ENCODE results near the gene RDH8. TPM values are rescaled to one million over a fixed set of nuclear protein-coding genes. Genes with fewer than 3 reads are reported as not detected.
"Not testable (repeated sequence)": the region's sequence is repeated elsewhere in the genome, so short reads cannot be mapped to it uniquely, and the experiment has no call there.

The RDH8 gene
- total RNA-seq, 1 experiment from 2014 or later = not detected

DNA sequence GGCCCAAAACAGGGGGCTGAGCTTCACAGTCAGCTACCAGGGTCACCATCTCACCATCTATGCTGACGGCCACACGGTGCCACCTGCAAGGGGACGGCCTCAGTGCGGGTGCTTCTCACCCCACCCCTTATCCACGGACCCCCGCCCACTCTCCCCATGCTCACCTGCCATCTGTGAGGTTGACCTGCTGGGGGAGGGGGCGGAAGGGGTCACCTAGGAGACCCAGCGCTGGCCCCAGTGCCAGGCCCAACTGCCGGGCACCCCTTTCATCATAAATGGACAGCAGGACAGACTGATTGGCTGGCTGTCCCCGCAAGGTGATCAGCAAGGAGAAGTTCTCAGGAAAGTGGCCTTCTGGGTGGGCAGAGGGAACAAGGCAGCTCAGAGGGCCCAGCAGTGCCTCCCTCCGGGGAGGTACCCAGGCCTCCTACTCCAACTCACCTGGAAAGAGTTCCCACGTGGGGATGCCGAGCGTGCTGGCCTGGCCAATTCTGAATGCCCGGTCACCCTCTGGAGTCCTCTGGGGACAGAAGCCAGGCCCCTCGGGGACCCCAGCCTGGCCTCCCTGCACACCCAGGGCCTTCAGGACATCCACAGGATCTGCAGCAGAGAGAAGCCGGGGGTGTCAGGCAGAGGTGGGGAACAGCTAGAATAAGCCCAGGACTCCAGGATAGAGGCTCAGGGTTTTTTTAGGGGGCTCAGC is 7.5 kb upstream of the RDH8 start:
- DNase-seq (ENCODE audit: low read depth) = no peak

- peak; percentile 49 for DNase-seq (ENCODE audit: low read depth)
Measured at GRCh38 chr19:10006335-10006708, 7.0 kb upstream of the RDH8 start.

- no peak for DNase-seq (ENCODE audit: low read depth)
Measured at GRCh38 chr19:10006752-10007323, 6.4 kb upstream of the RDH8 start.

DNA sequence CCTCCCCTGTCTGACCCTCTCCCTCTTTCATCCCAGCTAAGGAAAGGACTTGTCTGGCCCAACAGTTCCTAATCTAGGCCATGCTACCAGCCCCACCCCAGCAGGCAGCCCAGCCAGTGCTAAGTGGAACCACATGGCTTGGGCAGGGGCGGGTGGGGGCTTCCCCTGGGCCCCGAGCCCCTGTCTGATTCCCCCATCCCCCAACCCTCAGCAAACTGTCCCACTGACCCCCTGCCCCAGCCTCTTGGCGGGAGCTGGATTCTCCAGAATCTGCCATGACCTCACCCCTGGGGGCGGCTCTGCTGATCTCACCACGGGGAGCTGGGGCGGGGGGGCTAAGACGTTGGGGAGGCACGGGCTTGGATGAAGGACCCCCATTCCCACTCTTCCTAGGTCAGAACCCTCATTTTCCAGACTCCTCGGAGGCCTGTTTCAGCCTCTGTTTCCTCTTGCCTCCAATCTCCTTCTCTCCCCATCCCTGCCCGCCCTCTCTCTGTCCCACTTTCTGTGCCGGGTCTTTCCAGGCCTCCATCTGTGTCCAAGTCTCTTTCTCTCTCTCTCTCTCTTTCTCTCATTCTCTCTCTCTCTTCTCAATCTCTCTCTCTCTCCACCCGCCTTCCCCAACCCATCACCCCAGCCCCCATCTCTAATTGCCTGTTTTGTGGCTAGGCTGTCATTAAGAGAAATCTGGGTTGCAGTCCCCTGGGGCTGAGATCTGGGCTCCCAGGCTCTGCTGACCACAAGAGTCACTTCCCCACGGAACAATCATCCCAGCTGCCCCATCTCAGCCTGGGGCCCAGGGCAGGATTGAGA is 5.7 kb upstream of the RDH8 start:
- peak; percentile 67 for DNase-seq (ENCODE audit: low read depth)

DNA sequence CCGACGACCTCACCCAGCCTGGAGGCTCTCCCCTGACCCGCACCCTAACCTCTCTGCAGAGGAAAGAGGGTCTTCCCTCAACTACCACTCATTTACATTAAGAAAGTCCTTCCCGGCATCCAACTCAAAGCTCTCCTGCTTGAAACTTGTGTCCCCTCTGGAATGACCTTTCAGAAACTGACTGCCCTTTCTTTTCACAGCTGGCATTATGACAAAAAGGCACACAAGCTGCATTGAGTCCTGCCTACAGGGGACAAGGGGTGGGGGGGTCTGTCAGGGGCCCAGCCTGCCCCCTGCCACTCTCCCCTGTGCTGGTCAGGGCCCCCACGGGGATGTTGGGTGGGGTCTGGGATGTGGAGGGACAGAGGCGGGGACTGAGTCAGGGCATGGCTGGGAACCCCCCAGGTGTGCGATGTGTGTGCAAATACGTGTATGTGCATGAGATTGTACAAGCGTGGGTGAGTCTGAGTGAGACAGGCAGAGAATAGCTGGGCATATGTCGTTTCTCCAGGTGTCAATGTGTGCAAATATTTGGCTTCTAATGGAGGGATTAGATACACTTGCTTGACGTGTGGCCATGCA is 5.0 kb upstream of the RDH8 start:
- no peak for DNase-seq (ENCODE audit: low read depth)

- DNase-seq (ENCODE audit: low read depth) = no peak
Measured at GRCh38 chr19:10009714-10010224, 3.5 kb upstream of the RDH8 start.

DNA sequence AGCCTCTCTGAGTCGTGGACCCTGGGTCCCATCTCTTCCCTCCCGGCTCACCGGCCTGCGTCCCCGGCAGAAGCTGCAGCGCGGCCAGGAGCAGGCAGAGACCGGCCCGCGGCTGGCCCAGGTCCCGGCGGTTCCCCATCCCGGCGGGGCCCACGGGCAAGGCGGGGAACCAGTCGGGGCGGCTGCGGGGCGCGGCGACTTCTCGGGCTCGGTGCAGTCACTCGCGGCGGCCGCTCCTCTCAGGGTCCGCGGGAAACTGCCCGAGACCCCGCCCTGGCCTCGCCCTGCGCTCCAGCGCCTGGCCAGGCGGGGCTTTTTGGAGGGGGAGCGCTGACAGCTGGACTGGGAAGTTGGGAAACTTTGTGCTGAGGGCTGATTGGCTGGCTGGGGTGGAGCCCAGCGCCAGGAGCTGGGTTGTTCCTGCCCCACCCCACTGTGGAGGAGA is 3.0 kb upstream of the RDH8 start, which contains the start of gene COL5A3:
Gene COL5A3 (minus strand): TSS at position 258 of the 445 bp plus-strand sequence. CDS start 119 bp downstream, at position 139.
- DNase-seq (ENCODE audit: low read depth) = no peak

GRCh38 chr19:10010939-10011338 is 2.3 kb upstream of the RDH8 start:
- no peak for DNase-seq (ENCODE audit: low read depth)

DNA sequence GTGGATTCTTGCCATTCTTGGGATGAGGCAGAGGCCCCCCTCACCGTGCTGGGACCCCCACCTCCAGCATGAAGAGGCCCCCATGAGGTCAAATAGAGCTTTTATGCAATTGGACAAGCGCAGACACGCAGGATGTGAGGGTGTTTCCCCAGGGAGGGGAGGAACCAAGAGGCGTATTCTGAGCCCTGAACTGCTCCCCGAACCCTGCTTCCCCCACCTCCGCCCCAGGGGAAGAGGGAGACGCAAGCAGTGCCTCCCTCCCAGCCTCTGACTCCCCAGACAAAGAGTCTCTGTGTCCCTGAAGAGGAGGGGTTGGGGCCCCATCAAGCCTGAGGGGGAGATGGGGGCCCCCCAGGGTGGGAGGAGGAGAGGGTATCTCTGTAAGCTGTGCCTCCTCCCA is 1.3 kb upstream of the RDH8 start:
- DNase-seq (ENCODE audit: low read depth) = no peak

GRCh38 chr19:10013834-10014618 is 743 bp downstream of the RDH8 start:
- DNase-seq (ENCODE audit: low read depth) = no peak

GRCh38 chr19:10018263-10018662 is 5.0 kb downstream of the RDH8 start:
- peak; percentile 52 for DNase-seq (ENCODE audit: low read depth)

GRCh38 chr19:10018786-10019185 is 5.5 kb downstream of the RDH8 start:
- DNase-seq (ENCODE audit: low read depth) = no peak

GRCh38 chr19:10019246-10019645 is 6.0 kb downstream of the RDH8 start:
- DNase-seq (ENCODE audit: low read depth) = no peak

GRCh38 chr19:10020851-10021250 is 7.6 kb downstream of the RDH8 start:
- no peak for DNase-seq (ENCODE audit: low read depth)

DNA sequence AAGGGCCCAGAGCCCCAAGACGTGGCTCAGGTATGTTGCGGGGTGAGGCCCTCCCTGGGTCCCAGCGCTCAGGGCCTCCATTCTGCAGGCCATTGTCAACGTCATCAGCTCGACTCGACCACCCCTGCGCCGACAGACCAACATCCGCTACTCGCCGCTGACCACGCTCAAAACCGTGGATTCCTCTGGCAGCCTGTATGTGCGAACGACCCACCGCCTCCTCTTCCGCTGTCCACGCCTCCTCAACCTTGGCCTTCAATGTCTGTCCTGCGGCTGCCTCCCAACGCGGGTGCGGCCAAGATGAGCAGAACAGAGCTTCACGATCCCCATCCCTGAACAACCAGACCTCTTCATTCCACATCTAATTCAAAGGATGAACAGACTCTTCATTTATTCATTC is 8.2 kb downstream of the RDH8 start:
- DNase-seq (ENCODE audit: low read depth) = no peak

DNA sequence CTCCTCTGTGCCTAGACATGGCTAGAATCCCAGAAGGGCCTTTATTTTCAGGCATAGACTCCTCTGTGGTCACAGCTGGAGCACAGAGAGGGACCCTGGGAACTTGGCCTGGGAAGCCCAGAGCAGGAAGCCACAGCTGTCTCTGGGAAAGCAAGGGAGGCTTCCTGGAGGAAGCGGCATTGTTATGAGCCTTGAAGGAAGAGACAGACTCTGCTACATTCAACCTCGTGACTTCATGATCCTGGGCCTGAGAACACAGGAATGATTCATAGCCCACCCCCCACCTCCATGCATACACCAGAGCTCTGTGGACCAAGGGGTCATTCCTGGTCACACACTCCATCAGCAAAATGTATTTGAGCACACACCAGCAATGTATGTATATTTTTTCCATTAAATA is 8.6 kb downstream of the RDH8 start:
- DNase-seq (ENCODE audit: low read depth) = no peak

DNA sequence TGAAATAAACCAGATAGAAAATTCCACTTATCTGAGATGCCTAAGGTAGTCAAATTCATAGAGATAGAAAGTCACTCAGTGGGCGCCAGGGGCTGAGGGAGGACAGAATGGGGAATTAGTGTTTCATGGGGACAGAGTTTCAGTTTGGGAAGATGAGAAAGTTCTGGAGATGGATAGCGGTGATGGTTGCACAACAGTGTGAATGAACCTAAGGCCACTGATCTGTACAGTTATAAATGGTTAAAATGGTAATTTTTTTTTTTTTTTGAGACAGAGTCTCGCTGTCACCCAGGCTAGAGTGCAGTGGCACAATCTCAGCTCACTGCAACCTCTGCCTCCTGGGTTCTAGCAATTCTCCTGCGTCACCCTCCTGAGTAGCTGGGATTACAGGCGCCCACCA is 9.8 kb downstream of the RDH8 start:
- DNase-seq (ENCODE audit: low read depth) = not testable (repeated sequence)

GRCh38 chr19:10026744-10027143 is 13.5 kb downstream of the RDH8 start:
- DNase-seq (ENCODE audit: low read depth) = no peak

DNA sequence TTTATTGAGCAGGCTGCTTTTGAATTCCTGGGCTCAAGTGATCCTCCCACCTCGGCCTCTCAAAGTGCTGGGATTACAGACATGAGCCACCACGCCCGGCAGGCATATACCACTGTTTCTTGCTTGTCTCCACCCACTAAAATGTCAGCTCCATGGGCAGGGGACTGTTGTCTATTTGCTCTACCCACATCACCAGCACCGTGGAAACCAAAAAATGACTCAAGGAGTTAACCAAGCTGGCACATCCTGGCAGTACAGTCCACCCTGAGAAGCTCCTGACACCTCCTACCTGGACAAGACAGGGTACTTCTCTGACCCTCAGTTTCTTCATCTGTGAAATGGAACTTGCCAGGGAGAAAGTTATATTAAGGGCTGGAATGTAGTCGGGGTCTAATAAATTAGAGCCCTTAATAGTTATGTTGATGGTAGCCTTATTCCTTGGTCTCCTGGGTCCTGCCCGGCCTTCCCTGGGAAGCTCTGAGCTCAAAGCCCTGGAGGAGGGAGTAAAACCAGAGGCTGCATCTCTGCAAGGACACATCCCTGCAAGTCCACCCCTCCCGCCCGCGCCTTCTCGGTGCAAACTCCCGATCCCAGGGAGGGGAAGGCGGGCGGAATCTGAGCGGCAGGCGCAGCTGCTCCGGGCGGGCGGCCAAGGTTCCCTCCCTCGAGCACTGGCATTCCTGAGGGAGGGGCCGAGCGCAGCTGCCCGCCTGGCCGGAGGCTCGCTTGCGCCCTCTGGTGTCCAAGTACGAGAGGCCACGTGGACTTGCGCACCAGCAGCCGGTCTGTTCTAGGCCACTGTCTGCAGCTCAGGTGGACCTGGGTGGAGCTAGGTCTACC is 14.1 kb downstream of the RDH8 start:
- peak; percentile 92 for DNase-seq (ENCODE audit: low read depth)

- DNase-seq (ENCODE audit: low read depth) = no peak
Measured at GRCh38 chr19:10033614-10034013, 20.3 kb downstream of the RDH8 start.
